Body of pancreas (tissue), 4 donors: ENCODE results near the gene BCLAF3.

Experiments
- POLR2A ChIP-seq, 3 donors: fragments of 450-650 bp; IDR thresholded peaks; one replicate each; pipeline ENCODE4 v1.6.1; 2016; ENCODE audit warnings: antibody characterized with exemption in 3 of 3, mild to moderate bottlenecking in 2 of 3
- TF ChIP-seq, protein P1 (sequence below), 7 experiments: fragments of 450-650 bp in 4 of 7; fragments of 200-600 bp in 3 of 7; sonication (generic) in 3 of 7; IDR thresholded peaks; one replicate each; pipeline ENCODE4 v1.5.1; 2016 to 2019; ENCODE audit warnings: antibody characterized with exemption in 7 of 7

DNA sequence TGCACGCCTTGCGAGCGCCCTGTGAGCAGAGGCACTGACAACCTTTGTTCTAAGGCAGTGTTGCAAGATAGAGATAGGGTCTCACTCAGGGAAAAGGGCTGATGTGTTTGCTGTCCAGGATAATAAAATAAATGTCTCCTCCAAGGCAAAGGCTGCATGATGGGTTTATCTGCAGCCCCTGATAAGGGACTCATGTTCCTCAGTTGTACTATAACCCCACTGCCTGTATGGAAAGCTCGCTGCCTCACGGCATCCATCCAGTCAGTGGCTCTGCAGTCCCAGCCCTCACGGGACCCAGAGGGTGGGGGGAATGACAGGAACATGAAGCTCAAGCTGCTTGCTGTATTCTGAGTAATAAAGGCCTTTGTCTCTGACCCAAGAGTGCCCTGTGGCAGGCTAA is 22.6 kb downstream of the BCLAF3 start:
- TF ChIP-seq, protein P1, sequence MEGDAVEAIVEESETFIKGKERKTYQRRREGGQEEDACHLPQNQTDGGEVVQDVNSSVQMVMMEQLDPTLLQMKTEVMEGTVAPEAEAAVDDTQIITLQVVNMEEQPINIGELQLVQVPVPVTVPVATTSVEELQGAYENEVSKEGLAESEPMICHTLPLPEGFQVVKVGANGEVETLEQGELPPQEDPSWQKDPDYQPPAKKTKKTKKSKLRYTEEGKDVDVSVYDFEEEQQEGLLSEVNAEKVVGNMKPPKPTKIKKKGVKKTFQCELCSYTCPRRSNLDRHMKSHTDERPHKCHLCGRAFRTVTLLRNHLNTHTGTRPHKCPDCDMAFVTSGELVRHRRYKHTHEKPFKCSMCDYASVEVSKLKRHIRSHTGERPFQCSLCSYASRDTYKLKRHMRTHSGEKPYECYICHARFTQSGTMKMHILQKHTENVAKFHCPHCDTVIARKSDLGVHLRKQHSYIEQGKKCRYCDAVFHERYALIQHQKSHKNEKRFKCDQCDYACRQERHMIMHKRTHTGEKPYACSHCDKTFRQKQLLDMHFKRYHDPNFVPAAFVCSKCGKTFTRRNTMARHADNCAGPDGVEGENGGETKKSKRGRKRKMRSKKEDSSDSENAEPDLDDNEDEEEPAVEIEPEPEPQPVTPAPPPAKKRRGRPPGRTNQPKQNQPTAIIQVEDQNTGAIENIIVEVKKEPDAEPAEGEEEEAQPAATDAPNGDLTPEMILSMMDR (IDR thresholded peaks at IDR 0.05): no peak
- no peak for TF ChIP-seq POLR2A (IDR thresholded peaks at IDR 0.05)
